BE2C (cell line): ENCODE results near the gene CEP43.

Experiments used
- DNase-seq: peaks from one replicate; pipeline ENCODE4 v3.0.0-alpha.2; 2020
- H3K27me3 ChIP-seq: fragments of 250-450 bp; sonication (Bioruptor Pico); 2 replicates; pipeline ENCODE4 v1.5.1; 2020; ENCODE audit warnings: mild to moderate bottlenecking
- H3K36me3 ChIP-seq: fragments of 250-450 bp; sonication (Bioruptor Pico); 2 replicates; pipeline ENCODE4 v1.5.1; 2020; ENCODE audit warnings: mild to moderate bottlenecking
- H3K4me1 ChIP-seq: fragments of 250-450 bp; sonication (Bioruptor Pico); 2 replicates; pipeline ENCODE4 v1.5.1; 2020
- H3K4me3 ChIP-seq: 2 replicates; pipeline ENCODE4 v1.5.1; 2011; ENCODE audit warnings: low read depth, low read length
- H3K9me3 ChIP-seq: fragments of 250-450 bp; sonication (Bioruptor Pico); 2 replicates; pipeline ENCODE4 v1.5.1; 2020
- TF ChIP-seq, protein P1 (sequence below): IDR thresholded peaks from 2 replicates; pipeline ENCODE4 v1.5.1; 2012; ENCODE audit warnings: mild to moderate bottlenecking, low read depth, low read length

Gene CEP43

DNA sequence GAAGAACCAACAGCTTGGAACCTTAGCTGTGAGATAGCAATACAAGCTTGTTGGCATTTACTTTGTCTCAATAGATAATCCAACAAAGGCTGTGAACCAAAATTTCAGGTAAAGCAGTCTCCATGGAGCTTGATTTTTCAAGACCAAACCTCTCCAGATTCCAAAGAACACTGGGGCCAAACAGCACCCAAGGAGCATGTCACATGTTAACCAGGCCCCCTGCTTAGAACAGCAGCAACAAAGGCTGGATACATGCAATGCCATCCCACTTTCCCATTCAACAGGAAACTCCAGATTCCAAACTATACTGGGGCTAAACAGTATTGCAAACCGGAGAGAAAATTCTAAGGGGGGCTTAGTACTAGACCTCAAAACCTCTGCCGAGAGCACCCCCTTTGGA, 27.1 kb upstream of the CEP43 start:
- Histone ChIP-seq H3K27me3 (no peaks in the 10 kb centered on the region), H3K4me1 (0 out of 2 replicates have a peak, but pooled peaks cover 3% of the 10 kb centered on the region), H3K9me3 (no peaks in the 10 kb centered on the region), H3K36me3 (no peaks in the 10 kb centered on the region), H3K4me3 (no peak overlapping the region)
- TF ChIP-seq, protein P1, sequence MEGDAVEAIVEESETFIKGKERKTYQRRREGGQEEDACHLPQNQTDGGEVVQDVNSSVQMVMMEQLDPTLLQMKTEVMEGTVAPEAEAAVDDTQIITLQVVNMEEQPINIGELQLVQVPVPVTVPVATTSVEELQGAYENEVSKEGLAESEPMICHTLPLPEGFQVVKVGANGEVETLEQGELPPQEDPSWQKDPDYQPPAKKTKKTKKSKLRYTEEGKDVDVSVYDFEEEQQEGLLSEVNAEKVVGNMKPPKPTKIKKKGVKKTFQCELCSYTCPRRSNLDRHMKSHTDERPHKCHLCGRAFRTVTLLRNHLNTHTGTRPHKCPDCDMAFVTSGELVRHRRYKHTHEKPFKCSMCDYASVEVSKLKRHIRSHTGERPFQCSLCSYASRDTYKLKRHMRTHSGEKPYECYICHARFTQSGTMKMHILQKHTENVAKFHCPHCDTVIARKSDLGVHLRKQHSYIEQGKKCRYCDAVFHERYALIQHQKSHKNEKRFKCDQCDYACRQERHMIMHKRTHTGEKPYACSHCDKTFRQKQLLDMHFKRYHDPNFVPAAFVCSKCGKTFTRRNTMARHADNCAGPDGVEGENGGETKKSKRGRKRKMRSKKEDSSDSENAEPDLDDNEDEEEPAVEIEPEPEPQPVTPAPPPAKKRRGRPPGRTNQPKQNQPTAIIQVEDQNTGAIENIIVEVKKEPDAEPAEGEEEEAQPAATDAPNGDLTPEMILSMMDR, result no peak
- no peak for DNase-seq

DNA sequence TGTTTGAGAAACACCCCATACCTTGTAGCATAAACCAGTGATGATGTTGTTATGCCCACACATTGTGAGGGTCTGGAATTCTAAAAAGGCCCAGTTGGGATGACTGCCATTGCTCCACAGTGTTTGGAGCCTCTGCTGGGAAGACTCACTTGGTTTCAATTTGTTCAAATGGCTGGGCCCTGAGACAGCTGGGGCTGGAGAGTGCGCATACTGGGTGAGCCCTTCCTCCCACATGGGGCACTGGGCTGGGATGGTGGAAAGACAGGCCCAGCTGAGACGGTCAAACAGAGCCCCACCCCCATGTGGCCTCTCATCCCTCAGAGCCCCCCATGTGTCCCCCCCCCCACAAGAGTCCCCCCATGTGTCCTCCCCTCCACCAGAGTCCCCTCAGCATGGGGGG, 22.6 kb upstream of the CEP43 start:
- TF ChIP-seq, protein P1, result no peak
- Histone ChIP-seq H3K9me3 (no peaks in the 10 kb centered on the region), H3K27me3 (no peaks in the 10 kb centered on the region), H3K36me3 (no peaks in the 10 kb centered on the region; the same call in 1 of the 2 replicates), H3K4me1 (no peaks in the 10 kb centered on the region), H3K4me3 (no peak overlapping the region)
- DNase-seq, result no peak

DNA sequence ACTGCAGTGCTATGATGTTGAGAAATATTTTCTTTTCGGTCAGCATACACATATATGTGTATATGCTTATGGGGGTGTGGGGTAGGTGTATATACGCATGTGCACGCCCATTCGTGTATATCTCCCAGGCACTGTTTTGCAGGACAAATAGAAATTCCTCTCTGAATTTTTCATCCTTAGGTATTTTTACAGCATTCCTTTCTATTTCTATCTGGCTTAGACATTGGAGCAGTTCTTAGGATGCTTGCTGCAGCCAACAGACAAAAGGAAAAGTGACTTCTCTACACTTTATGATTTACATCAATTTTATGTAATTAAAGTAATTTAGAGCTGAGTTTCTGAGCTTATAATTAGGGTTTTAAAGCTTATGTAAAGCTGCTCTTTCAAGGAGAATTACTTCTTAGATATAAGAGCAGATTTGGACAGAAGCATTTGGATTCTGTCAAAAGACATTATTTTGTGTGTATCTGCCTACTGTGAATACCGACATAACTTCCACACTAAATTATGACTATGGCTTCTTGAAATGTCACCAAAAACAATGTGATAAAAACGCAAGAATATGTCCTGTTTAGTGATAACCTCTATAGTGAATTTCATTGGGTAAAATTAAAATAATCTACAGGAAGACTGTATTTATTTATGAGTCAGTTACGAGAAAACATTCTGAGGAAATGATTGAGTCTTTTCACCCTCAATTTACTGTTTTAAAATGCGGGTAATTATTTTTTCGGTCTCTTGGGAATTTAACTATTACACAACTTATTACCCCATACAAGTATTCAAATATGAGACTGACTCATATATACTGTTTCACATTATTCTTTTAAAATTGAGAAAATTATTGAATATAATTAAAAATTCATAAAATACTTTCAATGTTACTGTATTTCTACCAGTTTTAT, 21.3 kb upstream of the CEP43 start:
- TF ChIP-seq, protein P1, result no peak
- no peaks in the 10 kb centered on the region for H3K4me1 ChIP-seq

DNA sequence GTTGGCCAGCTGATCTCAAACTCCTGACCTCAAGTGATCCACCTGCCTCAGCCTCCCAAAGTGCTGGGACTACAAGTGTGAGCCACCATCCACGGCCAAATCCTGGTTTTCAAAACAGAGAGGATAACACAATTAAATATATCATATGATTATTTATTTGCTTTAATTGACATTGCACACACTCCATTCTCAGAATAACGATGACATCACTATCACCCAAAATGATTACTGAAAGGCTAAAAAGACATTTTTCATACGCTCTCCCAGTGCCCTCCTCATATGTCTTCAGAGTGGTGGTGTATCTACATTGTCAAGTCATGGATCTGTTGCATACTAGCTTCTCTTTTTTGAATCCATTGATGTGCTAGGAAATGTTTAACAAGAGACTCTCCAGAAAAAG, 18.5 kb upstream of the CEP43 start:
- no peaks in the 10 kb centered on the region for H3K27me3 ChIP-seq
- no peaks in the 10 kb centered on the region; the same call in 1 of the 2 replicates for H3K36me3 ChIP-seq
- TF ChIP-seq, protein P1, result no peak
- H3K4me1 ChIP-seq, result no peaks in the 10 kb centered on the region
- no peak for DNase-seq
- H3K9me3 ChIP-seq, result no peaks in the 10 kb centered on the region
- no peak overlapping the region for H3K4me3 ChIP-seq

More for the DNA sequence above, 21.3 kb upstream of the CEP43 start:
- H3K4me3 ChIP-seq, result no peak overlapping the region
- no peaks in the 10 kb centered on the region for H3K27me3 ChIP-seq
- no peaks in the 10 kb centered on the region; the same call in 1 of the 2 replicates for H3K36me3 ChIP-seq
- H3K9me3 ChIP-seq, result no peaks in the 10 kb centered on the region
- DNase-seq, result no peak

DNA sequence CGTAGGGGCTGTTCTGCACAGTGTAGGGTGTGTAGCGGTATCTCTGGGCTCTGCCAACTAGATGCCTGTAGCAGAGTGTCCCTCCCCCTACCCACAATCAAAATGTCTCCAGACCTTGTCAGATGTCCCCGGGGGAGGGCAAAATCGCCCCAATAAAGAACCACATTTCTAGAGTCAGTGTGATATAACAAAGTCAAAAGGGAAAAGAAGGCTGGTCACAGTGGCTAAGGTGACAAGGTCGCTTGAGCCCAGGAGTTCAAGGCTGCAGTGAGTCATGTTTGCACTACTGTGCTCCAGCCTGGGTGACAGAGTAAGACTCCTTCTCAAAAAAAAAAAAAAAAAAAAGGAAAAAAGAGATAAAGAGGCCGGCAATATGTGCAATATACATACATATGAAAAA, 11.7 kb upstream of the CEP43 start:
- H3K4me3 ChIP-seq, result no peak overlapping the region
- H3K36me3 ChIP-seq, result no peaks in the 10 kb centered on the region
- no peaks in the 10 kb centered on the region for H3K9me3 ChIP-seq
- DNase-seq, result no peak
- H3K27me3 ChIP-seq, result no peaks in the 10 kb centered on the region
- TF ChIP-seq, protein P1, result no peak
- H3K4me1 ChIP-seq, result no peaks in the 10 kb centered on the region; the same call in 1 of the 2 replicates

DNA sequence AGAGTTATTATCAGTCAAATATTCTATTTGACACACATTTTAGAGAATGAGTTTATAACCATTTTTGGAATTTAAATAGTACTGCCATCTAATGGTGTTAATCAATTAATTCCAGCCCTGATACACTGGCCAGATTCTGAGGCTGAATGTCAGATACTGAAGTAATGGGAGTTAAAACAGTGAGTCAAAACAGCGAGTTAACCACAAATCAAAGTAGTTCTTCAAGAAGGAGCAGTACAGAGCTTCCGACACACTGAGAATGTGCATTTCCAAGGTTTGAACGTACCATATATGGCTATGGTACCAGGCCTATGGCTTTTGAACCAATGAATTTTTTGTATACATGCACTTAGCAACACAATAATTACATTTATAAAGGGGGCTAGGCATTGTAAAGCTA, 11.3 kb upstream of the CEP43 start:
- no peaks in the 10 kb centered on the region for H3K9me3 ChIP-seq
- DNase-seq, result no peak
- TF ChIP-seq, protein P1, result no peak
- no peaks in the 10 kb centered on the region; the same call in 1 of the 2 replicates for H3K4me1 ChIP-seq
- no peaks in the 10 kb centered on the region for H3K27me3 ChIP-seq
- no peak overlapping the region for H3K4me3 ChIP-seq
- H3K36me3 ChIP-seq, result no peaks in the 10 kb centered on the region
